Testis (tissue), 3 donors: ENCODE results near the gene FAM78A. TPM values are rescaled to one million over a fixed set of nuclear protein-coding genes. Genes with fewer than 3 reads are reported as not detected.

Experiments used
- DNase-seq: peaks from one replicate; pipeline ENCODE4 v3.0.0-alpha.2; 2019
- H3K27ac ChIP-seq, 2 donors: fragments of 200-600 bp; sonication (generic); one replicate each; pipeline ENCODE4 v1.5.1; 2019
- H3K27me3 ChIP-seq: fragments of 200-600 bp; sonication (generic); one replicate; pipeline ENCODE4 v1.5.1; 2019
- H3K36me3 ChIP-seq: fragments of 200-600 bp; sonication (generic); one replicate; pipeline ENCODE4 v1.5.1; 2017; ENCODE audit warnings: low read depth; ENCODE audit errors: missing control alignments
- H3K4me1 ChIP-seq: fragments of 200-600 bp; sonication (generic); one replicate; pipeline ENCODE4 v1.5.1; 2019
- H3K4me3 ChIP-seq, 2 donors: fragments of 200-600 bp; sonication (generic); one replicate each; pipeline ENCODE4 v1.5.1; 2017 to 2019
- H3K9me3 ChIP-seq: fragments of 200-600 bp; sonication (generic); one replicate; pipeline ENCODE4 v1.5.1; 2017
- CTCF ChIP-seq, 3 experiments: fragments of 450-650 bp in 2 of 3; fragments of 200-600 bp in 1 of 3; sonication (generic) in 1 of 3; IDR thresholded peaks; one replicate each; pipeline ENCODE4 v1.5.1; 2016 to 2019; ENCODE audit warnings: antibody characterized with exemption in 3 of 3, mild to moderate bottlenecking in 2 of 3, moderate library complexity in 1 of 3
- POLR2A ChIP-seq: fragments of 450-650 bp; IDR thresholded peaks from one replicate; pipeline ENCODE4 v1.6.1; 2017; ENCODE audit warnings: antibody characterized with exemption, mild to moderate bottlenecking, moderate library complexity
- WGBS, 2 donors: methylation state at CpG; one replicate each; pipeline ENCODE4 v1.1.5; 2018; 5-methylcytosine and 5-hydroxymethylcytosine counted together
- intact Hi-C: fragments of 100-400 bp; cut with DNase I; formaldehyde crosslinking; loops from one replicate; pipeline ENCODE4 v1.15.1; 2023; ENCODE audit warnings: low total_unique reads
- polyA plus RNA-seq: library from polyadenylated mRNA; stranded (reverse); fragments of 350-450 nt; fragmentation: Illumina TruSeq; extraction: RNeasy Lipid Tissue Mini Kit (QIAGEN cat#74804); gene quantifications from one replicate; pipeline ENCODE4 v1.2.3, GENCODE V29; 2014; ENCODE audit warnings: low read depth, low replicate concordance; ENCODE audit not compliant: insufficient read depth
- total RNA-seq, 2 donors: library from RNA; depleted of rRNA; stranded (reverse); fragments of >200 nt; gene quantifications; one replicate each; pipeline ENCODE4 v1.2.3, GENCODE V29; 2016

Gene FAM78A
- total and polyA plus RNA-seq, 3 donors from 2014 or later: 29.7 to 48.0 (median 30.8) TPM

GRCh38 chr9:131258698-131259431 is 17.4 kb downstream of the FAM78A start:
- peaks cover 18% of the 10 kb centered on the region for H3K4me1 ChIP-seq
- no peak overlapping the region for H3K4me3 ChIP-seq
- H3K27me3 ChIP-seq: no peaks in the 10 kb centered on the region
- H3K9me3 ChIP-seq: no peaks in the 10 kb centered on the region
- H3K27ac ChIP-seq: no peak overlapping the region
- TF ChIP-seq CTCF (IDR thresholded peaks at IDR 0.05): no peak
- TF ChIP-seq POLR2A: no peak
- no peak for DNase-seq
- no peaks in the 10 kb centered on the region for H3K36me3 ChIP-seq
- intact Hi-C loops: no loop called here
- WGBS, 2 donors: 82 to 86% methylated on average over 22 to 25 of the region's 25 CpGs

GRCh38 chr9:131258186-131258585 is 18.1 kb downstream of the FAM78A start:
- peak; percentile 87 for DNase-seq
- no peaks in the 10 kb centered on the region for H3K27me3 ChIP-seq
- peaks cover 17% of the 10 kb centered on the region for H3K4me1 ChIP-seq
- H3K36me3 ChIP-seq: no peaks in the 10 kb centered on the region
- TF ChIP-seq CTCF (IDR thresholded peaks at IDR 0.05) (no peak), POLR2A (no peak)
- no peaks in the 10 kb centered on the region for H3K9me3 ChIP-seq
- WGBS, 2 donors: 55 to 70% methylated on average over 15 of the region's 15 CpGs
- intact Hi-C loops: no loop called here
- no peak overlapping the region for H3K4me3 ChIP-seq
- no peak overlapping the region for H3K27ac ChIP-seq

GRCh38 chr9:131257266-131258025 is 18.9 kb downstream of the FAM78A start:
- no peak overlapping the region for H3K4me3 ChIP-seq
- TF ChIP-seq POLR2A: no peak
- TF ChIP-seq CTCF (IDR thresholded peaks at IDR 0.05): no peak
- no peaks in the 10 kb centered on the region for H3K27me3 ChIP-seq
- H3K9me3 ChIP-seq: no peaks in the 10 kb centered on the region
- no peaks in the 10 kb centered on the region for H3K36me3 ChIP-seq
- 87 to 90% methylated on average over 14 to 15 of the region's 15 CpGs for WGBS, 2 donors
- H3K27ac ChIP-seq: no peak overlapping the region
- H3K4me1 ChIP-seq: peaks cover 17% of the 10 kb centered on the region
- DNase-seq: no peak
- intact Hi-C loops: no loop called here

- WGBS, 2 donors: 68 to 76% methylated on average over 6 to 8 of the region's 8 CpGs
- no peak for TF ChIP-seq POLR2A
- no peak for TF ChIP-seq CTCF (IDR thresholded peaks at IDR 0.05)
- Histone ChIP-seq H3K4me1 (peaks cover 17% of the 10 kb centered on the region), H3K27ac (peak overlapping the region; percentile 24 to 48), H3K27me3 (no peaks in the 10 kb centered on the region), H3K36me3 (no peaks in the 10 kb centered on the region), H3K4me3 (no peak overlapping the region), H3K9me3 (no peaks in the 10 kb centered on the region)
- DNase-seq: no peak
- intact Hi-C loops: no loop called here
Measured at GRCh38 chr9:131255676-131256197, 20.6 kb downstream of the FAM78A start.
